B cell (primary cell): Measurements from ENCODE around the gene PLEKHA8. TPM values are rescaled to one million over a fixed set of nuclear protein-coding genes. Genes with fewer than 3 reads are reported as not detected.

Experiments
- ATAC-seq: fragments of 200-7000 bp; cut with Tn5 transposase; one replicate; pipeline ENCODE4 v1.10.0; 2021; ENCODE audit warnings: low read depth, mild to moderate bottlenecking, moderate number of reproducible peaks, moderate library complexity
- CTCF ChIA-PET: fragments of 350-600 bp; sonication (Branson Sonifier 250); formaldehyde crosslinking; loops from one replicate; lab custom pipeline; 2021; ENCODE audit warnings: antibody characterized with exemption, inconsistent platforms; lab: Charles Lee
- POLR2A ChIA-PET: fragments of 350-600 bp; sonication (Branson Sonifier 250); formaldehyde crosslinking; loops from one replicate; lab custom pipeline; 2021; ENCODE audit warnings: antibody characterized with exemption; lab: Charles Lee
- DNase-seq: peaks from one replicate; pipeline ENCODE4 v3.0.0; 2013
- H2AFZ ChIP-seq: 2 replicates; pipeline ENCODE4 v1.6.1; 2012; ENCODE audit warnings: mild to moderate bottlenecking, low read depth, low read length; ENCODE audit not compliant: insufficient read depth, poor library complexity, severe bottlenecking
- H3K27ac ChIP-seq, 2 donors: 1 replicate in 1 of 2; 2 replicates in 1 of 2; pipeline ENCODE4 v1.5.1; 2012 to 2013; ENCODE audit warnings: low read length in 2 of 2, mild to moderate bottlenecking in 2 of 2, moderate library complexity in 1 of 2
- H3K27me3 ChIP-seq, 4 experiments: fragments of 200-600 bp in 1 of 4; sonication (generic) in 1 of 4; replicated peaks in 1 of 4; 1 replicate in 2 of 4; 2 replicates in 2 of 4; pipeline versions ENCODE4 v1.6.1 to v1.7.0; 2013 to 2016; ENCODE audit warnings: low read length in 3 of 4, mild to moderate bottlenecking in 2 of 4, mixed read lengths in 1 of 4, moderate library complexity in 1 of 4; ENCODE audit not compliant: insufficient read depth in 4 of 4, control insufficient read depth in 3 of 4; ENCODE audit errors: control extremely low read depth in 1 of 4
- H3K36me3 ChIP-seq, 2 experiments: replicated peaks in 1 of 2; 1 replicate in 1 of 2; 2 replicates in 1 of 2; pipeline versions ENCODE4 v1.6.1 to v1.7.1; 2013; ENCODE audit warnings: low read length in 1 of 2; ENCODE audit not compliant: insufficient read depth in 2 of 2, control insufficient read depth in 1 of 2; ENCODE audit errors: control extremely low read depth in 1 of 2, extremely low read depth in 1 of 2
- H3K4me1 ChIP-seq, 2 donors: fragments of 200-600 bp in 1 of 2; sonication (generic) in 1 of 2; 1 replicate in 1 of 2; 2 replicates in 1 of 2; pipeline versions ENCODE4 v1.5.1 to v1.6.1; 2013 to 2017; ENCODE audit warnings: low read length in 2 of 2; ENCODE audit not compliant: control insufficient read depth in 2 of 2, insufficient read depth in 2 of 2
- H3K4me2 ChIP-seq: replicated peaks from 2 replicates; pipeline ENCODE3; 2012; ENCODE audit warnings: mild to moderate bottlenecking, low read depth, low read length; ENCODE audit not compliant: poor library complexity, severe bottlenecking
- H3K4me3 ChIP-seq, 5 experiments: fragments of 200-600 bp in 1 of 5; sonication (generic) in 1 of 5; 1 replicate in 3 of 5; 2 replicates in 2 of 5; pipeline versions ENCODE4 v1.5.1 to v1.7.0; 2011 to 2016; ENCODE audit warnings: low read length in 4 of 5, mild to moderate bottlenecking in 4 of 5, low read depth in 2 of 5, control low read depth in 1 of 5, moderate library complexity in 1 of 5; ENCODE audit not compliant: insufficient read depth in 1 of 5; ENCODE audit errors: control extremely low read depth in 1 of 5, extremely low read depth in 1 of 5
- H3K79me2 ChIP-seq: fragments of 200-600 bp; sonication (generic); one replicate; pipeline ENCODE4 v1.6.0; 2016; ENCODE audit warnings: low read length; ENCODE audit not compliant: control insufficient read depth, insufficient read depth
- H3K9ac ChIP-seq: fragments of 200-600 bp; sonication (generic); 2 replicates; pipeline ENCODE4 v1.6.1; 2017; ENCODE audit warnings: mild to moderate bottlenecking, low read length, moderate library complexity
- H3K9me3 ChIP-seq, 3 donors: one replicate each; pipeline versions ENCODE4 v1.6.1 to v1.7.1; 2013; ENCODE audit warnings: low read length in 2 of 3; ENCODE audit not compliant: control insufficient read depth in 2 of 3, insufficient read depth in 1 of 3; ENCODE audit errors: control extremely low read depth in 1 of 3
- H4K20me1 ChIP-seq: 2 replicates; pipeline ENCODE4 v1.6.0; 2012; ENCODE audit warnings: mild to moderate bottlenecking, low read length; ENCODE audit not compliant: insufficient read depth, control insufficient read depth, poor library complexity, severe bottlenecking
- H3K27ac Mint-ChIP-seq: one replicate; pipeline ENCODE4 v1.8.0; 2021; ENCODE audit warnings: mixed read lengths
- H3K27me3 Mint-ChIP-seq: one replicate; pipeline ENCODE4 v1.8.0; 2021; ENCODE audit warnings: mixed read lengths
- H3K4me1 Mint-ChIP-seq: one replicate; pipeline ENCODE4 v1.8.0; 2021; ENCODE audit warnings: mixed read lengths
- H3K4me3 Mint-ChIP-seq: one replicate; pipeline ENCODE4 v1.8.0; 2021; ENCODE audit warnings: mixed read lengths
- H3K9me3 Mint-ChIP-seq: one replicate; pipeline ENCODE4 v1.8.0; 2022; ENCODE audit warnings: mixed read lengths; ENCODE audit not compliant: insufficient read depth
- EZH2 ChIP-seq: IDR thresholded peaks from 2 replicates; pipeline ENCODE4 v1.6.1; 2012; ENCODE audit warnings: borderline replicate concordance, low read depth, mild to moderate bottlenecking, moderate library complexity, low read length; ENCODE audit not compliant: insufficient read depth, poor library complexity, severe bottlenecking
- WGBS: methylation state at CpG from one replicate; pipeline ENCODE4 v1.1.5; 2013; ENCODE audit warnings: missing lambda C conversion rate; ENCODE audit not compliant: insufficient coverage; 5-methylcytosine and 5-hydroxymethylcytosine counted together
- intact Hi-C: fragments of 100-400 bp; cut with micrococcal nuclease; formaldehyde crosslinking; loops from one replicate; pipeline ENCODE4 v1.10.0; 2022
- polyA plus RNA-seq: library from polyadenylated mRNA; depleted of rRNA; stranded (reverse); fragments of >200 nt; gene quantifications from 2 replicates; pipeline ENCODE4 v1.2.3, GENCODE V29; 2012
- total RNA-seq, 2 donors: library from RNA; stranded (reverse); fragments of 120-200 nt in 1 of 2; gene quantifications; 1 replicate in 1 of 2; 2 replicates in 1 of 2; pipeline versions ENCODE4 v1.2.3 to v1.2.4, GENCODE V29; 2013 to 2022
- TF ChIP-seq, protein P1 (sequence below): fragments of 200-600 bp; IDR thresholded peaks from one replicate; pipeline ENCODE4 v1.8.0; 2022; ENCODE audit warnings: antibody characterized with exemption, mild to moderate bottlenecking

PLEKHA8 gene
- total and polyA plus RNA-seq, 2 donors (not counting 1 experiment from before 2014, with no cell fraction given): 1.7 to 10.5 TPM

DNA sequence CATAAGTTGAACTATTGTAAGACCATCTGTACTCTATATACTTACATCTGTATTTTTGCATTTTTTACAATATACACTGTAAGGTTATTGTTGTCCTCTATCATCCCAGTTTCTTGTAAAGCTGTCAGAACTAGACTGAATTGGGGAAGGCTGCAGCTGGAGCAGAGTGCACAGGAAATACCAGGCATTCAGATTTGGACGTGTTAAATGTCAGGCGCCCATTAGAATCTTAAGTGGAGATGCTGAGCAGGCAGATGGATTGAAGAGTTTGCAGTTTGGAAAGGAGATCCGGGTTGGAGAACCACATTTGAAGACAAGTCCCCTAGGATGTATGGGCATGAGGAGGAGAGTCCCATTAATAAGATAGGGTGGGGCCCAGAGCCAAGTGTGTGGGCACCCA, 147.0 kb downstream of the PLEKHA8 start:
- ATAC-seq (no peak), DNase-seq (no peak)
- no peak overlapping the region for H3K27ac ChIP-seq
- H3K9me3 ChIP-seq: no peaks in the 10 kb centered on the region
- Mint-ChIP-seq H3K9me3 (no peaks in the 10 kb centered on the region), H3K4me1 (peaks cover 41% of the 10 kb centered on the region), H3K27me3 (no peaks in the 10 kb centered on the region), H3K4me3 (no peak overlapping the region), H3K27ac (no peak overlapping the region)
- no peaks in the 10 kb centered on the region for H3K27me3 ChIP-seq
- no peaks in the 10 kb centered on the region for H3K79me2 ChIP-seq
- no peaks in the 10 kb centered on the region for H3K36me3 ChIP-seq
- no peak overlapping the region for H3K9ac ChIP-seq
- CTCF ChIA-PET: interaction anchor here (1.3 kb wide), 1 partner anchor 389 kb away, joined by 3 read pairs; no protein-coding TSS in a partner anchor
- TF ChIP-seq, protein P1, sequence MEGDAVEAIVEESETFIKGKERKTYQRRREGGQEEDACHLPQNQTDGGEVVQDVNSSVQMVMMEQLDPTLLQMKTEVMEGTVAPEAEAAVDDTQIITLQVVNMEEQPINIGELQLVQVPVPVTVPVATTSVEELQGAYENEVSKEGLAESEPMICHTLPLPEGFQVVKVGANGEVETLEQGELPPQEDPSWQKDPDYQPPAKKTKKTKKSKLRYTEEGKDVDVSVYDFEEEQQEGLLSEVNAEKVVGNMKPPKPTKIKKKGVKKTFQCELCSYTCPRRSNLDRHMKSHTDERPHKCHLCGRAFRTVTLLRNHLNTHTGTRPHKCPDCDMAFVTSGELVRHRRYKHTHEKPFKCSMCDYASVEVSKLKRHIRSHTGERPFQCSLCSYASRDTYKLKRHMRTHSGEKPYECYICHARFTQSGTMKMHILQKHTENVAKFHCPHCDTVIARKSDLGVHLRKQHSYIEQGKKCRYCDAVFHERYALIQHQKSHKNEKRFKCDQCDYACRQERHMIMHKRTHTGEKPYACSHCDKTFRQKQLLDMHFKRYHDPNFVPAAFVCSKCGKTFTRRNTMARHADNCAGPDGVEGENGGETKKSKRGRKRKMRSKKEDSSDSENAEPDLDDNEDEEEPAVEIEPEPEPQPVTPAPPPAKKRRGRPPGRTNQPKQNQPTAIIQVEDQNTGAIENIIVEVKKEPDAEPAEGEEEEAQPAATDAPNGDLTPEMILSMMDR: no peak
- TF ChIP-seq EZH2: no peak
- H3K4me2 ChIP-seq: no peak overlapping the region
- no peaks in the 10 kb centered on the region for H4K20me1 ChIP-seq
- intact Hi-C loops: loop anchor here (5.0 kb wide), 1 partner anchor 38 kb away; no protein-coding TSS in a partner anchor
- WGBS: 79% methylated on average over 3 of the region's 3 CpGs
- POLR2A ChIA-PET: no interaction called here
- peaks cover 28 to 37% of the 10 kb centered on the region in 2 donors for H3K4me1 ChIP-seq
- H2AFZ ChIP-seq: no peak overlapping the region
- H3K4me3 ChIP-seq: no peak overlapping the region

DNA sequence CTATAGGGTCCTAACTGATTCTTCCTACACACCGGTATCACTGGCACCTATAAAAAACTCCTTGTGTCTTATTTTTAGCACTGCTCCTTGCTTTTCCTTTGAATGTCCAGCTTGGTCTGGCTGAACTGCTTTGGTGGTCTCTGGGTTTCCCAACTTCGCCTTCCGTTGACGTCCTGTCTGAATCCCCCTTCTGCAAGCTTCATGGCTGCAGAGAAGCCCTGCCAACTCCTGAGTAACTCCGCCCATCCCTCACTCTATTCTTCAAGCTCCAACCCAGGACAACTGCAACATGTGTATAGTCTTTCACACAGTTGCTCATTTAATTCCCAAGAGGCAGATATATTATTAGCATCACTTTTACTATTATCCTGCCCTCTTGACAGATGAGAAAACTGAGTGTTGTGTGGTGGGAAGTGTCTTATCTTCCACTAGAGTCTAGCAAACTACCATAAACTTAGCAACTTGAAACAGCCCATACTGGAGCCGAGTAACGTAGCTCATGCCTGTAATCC, 147.5 kb downstream of the PLEKHA8 start:
- no peak overlapping the region for H3K9ac ChIP-seq
- Mint-ChIP-seq H3K9me3 (no peaks in the 10 kb centered on the region), H3K4me3 (no peak overlapping the region), H3K27me3 (no peaks in the 10 kb centered on the region), H3K4me1 (peaks cover 42% of the 10 kb centered on the region), H3K27ac (no peak overlapping the region)
- peaks cover 28 to 37% of the 10 kb centered on the region in 2 donors for H3K4me1 ChIP-seq
- H3K4me2 ChIP-seq: no peak overlapping the region
- DNase-seq: no peak
- ChIA-PET CTCF (interaction anchor here (0.8 kb wide), 1 partner anchor 100 kb away, joined by 3 read pairs; no protein-coding TSS in a partner anchor), POLR2A (no interaction called here)
- intact Hi-C loops: loop anchor here (1.0 to 5.0 kb wide), 2 partner anchors 26 to 38 kb away; no protein-coding TSS in a partner anchor
- no peaks in the 10 kb centered on the region for H4K20me1 ChIP-seq
- no peak overlapping the region for H2AFZ ChIP-seq
- no peaks in the 10 kb centered on the region for H3K9me3 ChIP-seq
- no peaks in the 10 kb centered on the region for H3K79me2 ChIP-seq
- H3K27ac ChIP-seq: no peak overlapping the region
- H3K4me3 ChIP-seq: no peak overlapping the region
- no peaks in the 10 kb centered on the region for H3K36me3 ChIP-seq
- no peaks in the 10 kb centered on the region for H3K27me3 ChIP-seq
- 93% methylated on average over 7 of the region's 7 CpGs for WGBS
- no peak for ATAC-seq
- TF ChIP-seq, protein P1: no peak
- no peak for TF ChIP-seq EZH2
